Heart left ventricle (tissue), 16 donors: Measurements from ENCODE around the gene TMEM120B. TPM values are rescaled to one million over a fixed set of nuclear protein-coding genes. Genes with fewer than 3 reads are reported as not detected.

Experiments used
- ATAC-seq, 4 donors: fragments of 200-7000 bp; cut with Tn5 transposase; one replicate each; pipeline ENCODE4 v1.9.1; 2020 to 2022; ENCODE audit warnings: moderate library complexity in 4 of 4, mild to moderate bottlenecking in 3 of 4, moderate number of reproducible peaks in 1 of 4
- DNase-seq, 5 donors: peaks; one replicate each; pipeline ENCODE4 v3.0.0-alpha.2; 2020
- H3K27ac ChIP-seq, 12 donors: fragments of 200-600 bp; sonication (generic) in 4 of 12; one replicate each; pipeline versions ENCODE4 v1.5.0 to v1.8.0; 2016 to 2022; ENCODE audit warnings: mild to moderate bottlenecking in 2 of 12
- H3K27me3 ChIP-seq, 9 donors: fragments of 200-600 bp; sonication (generic) in 2 of 9; one replicate each; pipeline versions ENCODE4 v1.5.1 to v1.8.0; 2016 to 2022; ENCODE audit warnings: mild to moderate bottlenecking in 3 of 9
- H3K36me3 ChIP-seq, 9 donors: fragments of 200-600 bp; sonication (generic) in 2 of 9; one replicate each; pipeline versions ENCODE4 v1.5.0 to v1.8.0; 2018 to 2022; ENCODE audit warnings: mild to moderate bottlenecking in 2 of 9
- H3K4me1 ChIP-seq, 12 donors: fragments of 200-600 bp; sonication (generic) in 4 of 12; one replicate each; pipeline versions ENCODE4 v1.5.0 to v1.8.0; 2016 to 2022; ENCODE audit warnings: mild to moderate bottlenecking in 3 of 12
- H3K4me3 ChIP-seq, 12 donors: fragments of 200-600 bp; sonication (generic) in 4 of 12; one replicate each; pipeline versions ENCODE4 v1.5.0 to v1.8.0; 2017 to 2022; ENCODE audit warnings: mild to moderate bottlenecking in 9 of 12, moderate library complexity in 4 of 12
- H3K9me3 ChIP-seq, 12 donors: fragments of 200-600 bp; sonication (generic) in 4 of 12; one replicate each; pipeline versions ENCODE4 v1.5.0 to v1.8.0; 2016 to 2022; ENCODE audit warnings: mild to moderate bottlenecking in 1 of 12
- POLR2A ChIP-seq, 2 donors: fragments of 450-650 bp; IDR thresholded peaks; one replicate each; pipeline ENCODE4 v1.6.1; 2017; ENCODE audit warnings: antibody characterized with exemption in 2 of 2, mild to moderate bottlenecking in 2 of 2, moderate library complexity in 2 of 2
- WGBS, 4 donors: extraction: QIAGEN DNeasy Blood & Tissue Kit in 2 of 4; methylation state at CpG; one replicate each; pipeline versions ENCODE4 v1.1.5 to v1.1.7; 2013 to 2018; 5-methylcytosine and 5-hydroxymethylcytosine counted together
- intact Hi-C, 10 donors: fragments of 100-400 bp; cut with DNase I; formaldehyde crosslinking; loops; one replicate each; pipeline versions ENCODE4 v1.11.1 to v1.14.2; 2022
- polyA plus RNA-seq, 2 donors: library from polyadenylated mRNA; stranded (reverse); fragments of 200-250 nt; gene quantifications; one replicate each; pipeline ENCODE4 v1.2.3, GENCODE V29; 2013
- total RNA-seq, 9 donors: library from RNA; depleted of rRNA in 2 of 9; stranded (reverse); fragments of >200 nt in 2 of 9; fragmentation: NEBNext Ultra II Directional in 3 of 9; extraction: Animal tissue kit (Norgen Biotek cat#: 25700) in 3 of 9; gene quantifications; one replicate each; pipeline versions ENCODE4 v1.1.0 to v1.2.4, GENCODE V29; 2016 to 2023
- TF ChIP-seq, protein P1 (sequence below), 12 donors: fragments of 200-600 bp; sonication (generic) in 4 of 12; IDR thresholded peaks; one replicate each; pipeline versions ENCODE4 v1.5.0 to v1.8.0; 2018 to 2022; ENCODE audit warnings: antibody characterized with exemption in 12 of 12, mild to moderate bottlenecking in 5 of 12
- donor health status: ischemic (EF 13 %, LVEDD 7.1; RV severe dilation, severe dysfunction).
- donor health status: healthy with polysubstance abuse.
- donor health status: DM: no; HTN: yes; CAD: no.
- donor health status: DM: no; HTN: no; CAD: no.
- donor health status: ischemic (EF 25% LVEDD 6.9; RV normal size, moderate dysfunction).
- donor health status: ischemic (EF 25% LVEDD 5.7; RV mildly dilated, moderate dysfunction).
- donor health status: healthy.
- donor health status: DM: yes; HTN: yes; CAD: no.
- donor health status: ischemic (EF 35%, LVEDD 5.7; RV mildly dilated, moderate dysfunction).
- donor health status: nonischemic (EF 11% LVEDD 7.7; RV severe dilation, severe dysfunction).
- donor health status: DM: yes; HTN: yes; CAD: no.
- donor health status: PGD.
- donor health status: ischemic (EF 29% LVEDD 5.4; RV normal size, mild dysfunction).
- donor health status: nonischemic (EF 23%, LVEDD 6.1; RV moderate dilation, normal function).

The TMEM120B gene
- total and polyA plus RNA-seq, 11 donors, result 5.8 to 13.2 (median 7.6) TPM

DNA sequence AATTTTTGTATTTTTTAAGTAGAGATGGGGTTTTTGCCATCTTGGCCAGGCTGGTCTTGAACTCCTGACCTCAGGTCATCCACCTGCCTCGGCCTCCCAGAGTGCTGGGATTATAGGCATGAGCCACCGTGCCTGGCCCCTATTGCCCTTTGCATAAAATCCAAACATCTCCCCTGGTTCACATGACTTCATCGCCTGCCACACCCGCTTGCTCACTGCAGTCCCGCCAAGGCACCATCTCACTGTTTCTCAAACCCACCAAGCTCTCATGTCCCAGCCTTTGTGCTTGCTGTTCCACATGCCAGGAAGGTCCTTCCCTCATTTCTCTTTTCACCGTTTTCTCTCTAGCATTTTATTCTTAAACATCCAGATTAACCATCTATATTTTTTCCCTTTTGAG lies 71.2 kb downstream of the TMEM120B start:
- 79 to 87% (median 83%) methylated on average over 6 of the region's 6 CpGs for WGBS, 4 donors
- no peak for DNase-seq
- no peaks in the 10 kb centered on the region for H3K27me3 ChIP-seq
- H3K4me1 ChIP-seq, result peaks cover 0 to 61% (median 16%) of the 10 kb centered on the region in 12 donors
- H3K4me3 ChIP-seq, result no peak overlapping the region
- H3K36me3 ChIP-seq, result peaks cover 0 to 21% (median 5%) of the 10 kb centered on the region in 9 donors
- H3K27ac ChIP-seq, result peak overlapping the region in 1 of 12 donors; percentile 55
- intact Hi-C loops, result no loop called here
- ATAC-seq, result no peak
- TF ChIP-seq, protein P1, sequence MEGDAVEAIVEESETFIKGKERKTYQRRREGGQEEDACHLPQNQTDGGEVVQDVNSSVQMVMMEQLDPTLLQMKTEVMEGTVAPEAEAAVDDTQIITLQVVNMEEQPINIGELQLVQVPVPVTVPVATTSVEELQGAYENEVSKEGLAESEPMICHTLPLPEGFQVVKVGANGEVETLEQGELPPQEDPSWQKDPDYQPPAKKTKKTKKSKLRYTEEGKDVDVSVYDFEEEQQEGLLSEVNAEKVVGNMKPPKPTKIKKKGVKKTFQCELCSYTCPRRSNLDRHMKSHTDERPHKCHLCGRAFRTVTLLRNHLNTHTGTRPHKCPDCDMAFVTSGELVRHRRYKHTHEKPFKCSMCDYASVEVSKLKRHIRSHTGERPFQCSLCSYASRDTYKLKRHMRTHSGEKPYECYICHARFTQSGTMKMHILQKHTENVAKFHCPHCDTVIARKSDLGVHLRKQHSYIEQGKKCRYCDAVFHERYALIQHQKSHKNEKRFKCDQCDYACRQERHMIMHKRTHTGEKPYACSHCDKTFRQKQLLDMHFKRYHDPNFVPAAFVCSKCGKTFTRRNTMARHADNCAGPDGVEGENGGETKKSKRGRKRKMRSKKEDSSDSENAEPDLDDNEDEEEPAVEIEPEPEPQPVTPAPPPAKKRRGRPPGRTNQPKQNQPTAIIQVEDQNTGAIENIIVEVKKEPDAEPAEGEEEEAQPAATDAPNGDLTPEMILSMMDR (IDR thresholded peaks at IDR 0.05), result no peak
- no peak for TF ChIP-seq POLR2A (IDR thresholded peaks at IDR 0.05)
- no peaks in the 10 kb centered on the region for H3K9me3 ChIP-seq

DNA sequence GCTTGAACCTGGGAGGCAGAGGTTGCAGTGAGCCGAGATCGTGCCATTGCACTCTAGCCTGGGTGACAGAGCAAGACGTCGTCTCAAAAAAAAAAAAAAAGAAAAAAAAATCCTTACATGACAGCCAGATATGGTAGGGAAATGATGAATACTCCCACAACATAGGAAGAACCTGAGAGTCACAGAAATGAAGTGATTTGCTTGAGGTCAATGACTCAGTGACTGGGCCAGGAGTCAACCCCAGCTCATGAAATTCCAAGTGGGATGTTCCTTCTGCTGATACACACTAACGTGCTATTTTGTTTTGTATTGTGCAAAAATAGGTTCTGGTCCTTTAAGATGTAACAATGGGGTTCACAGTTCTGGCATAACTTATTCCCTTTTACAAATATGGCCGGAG lies 71.9 kb downstream of the TMEM120B start:
- intact Hi-C loops, result no loop called here
- H3K27me3 ChIP-seq, result no peaks in the 10 kb centered on the region
- peak overlapping the region in 1 of 12 donors; percentile 4 for H3K4me3 ChIP-seq
- TF ChIP-seq POLR2A (IDR thresholded peaks at IDR 0.05), result no peak
- TF ChIP-seq, protein P1 (IDR thresholded peaks at IDR 0.05), result no peak
- H3K9me3 ChIP-seq, result no peaks in the 10 kb centered on the region
- H3K36me3 ChIP-seq, result peaks cover 0 to 14% (median 0%) of the 10 kb centered on the region in 9 donors
- WGBS, 4 donors, result 54 to 60% (median 57%) methylated on average over 6 of the region's 6 CpGs
- DNase-seq (no peak), ATAC-seq (no peak)
- H3K4me1 ChIP-seq, result peaks cover 1 to 68% (median 21%) of the 10 kb centered on the region in 12 donors
- H3K27ac ChIP-seq, result peak overlapping the region in 1 of 12 donors; percentile 55

DNA sequence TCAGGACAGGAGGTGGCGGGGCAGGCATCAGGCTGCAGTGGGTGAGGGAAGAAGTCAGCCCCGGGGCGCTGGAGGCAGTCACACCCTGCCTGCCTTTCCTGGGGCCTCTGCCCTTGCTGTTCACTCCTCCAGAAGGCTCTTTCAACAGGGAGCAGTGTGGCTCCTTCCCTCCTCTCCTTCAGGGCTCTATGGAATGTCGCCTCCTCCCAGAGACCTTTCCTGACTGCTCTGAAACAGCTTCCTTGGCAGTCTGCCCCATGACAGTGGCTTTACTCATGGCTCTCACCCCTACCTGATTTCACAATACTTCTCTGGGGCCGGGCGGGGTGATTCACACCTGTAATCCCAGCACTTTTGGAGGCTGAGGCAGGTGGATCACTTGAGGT lies 73.9 kb downstream of the TMEM120B start:
- Histone ChIP-seq H3K4me3 (no peak overlapping the region), H3K27ac (peak overlapping the region in 4 of 12 donors; percentile 37 to 76 (median 62)), H3K9me3 (no peaks in the 10 kb centered on the region), H3K27me3 (no peaks in the 10 kb centered on the region), H3K4me1 (peaks cover 3 to 79% (median 23%) of the 10 kb centered on the region in 12 donors), H3K36me3 (no peaks in the 10 kb centered on the region)
- ATAC-seq, result peak in 2 of 4 donors; percentile 10 to 42
- WGBS, 4 donors, result 65 to 72% (median 70%) methylated on average over 3 to 6 of the region's 6 CpGs
- peak in 1 of 5 donors; percentile 61 for DNase-seq
- intact Hi-C loops, result no loop called here
- no peak for TF ChIP-seq POLR2A (IDR thresholded peaks at IDR 0.05)
- TF ChIP-seq, protein P1 (IDR thresholded peaks at IDR 0.05), result no peak

DNA sequence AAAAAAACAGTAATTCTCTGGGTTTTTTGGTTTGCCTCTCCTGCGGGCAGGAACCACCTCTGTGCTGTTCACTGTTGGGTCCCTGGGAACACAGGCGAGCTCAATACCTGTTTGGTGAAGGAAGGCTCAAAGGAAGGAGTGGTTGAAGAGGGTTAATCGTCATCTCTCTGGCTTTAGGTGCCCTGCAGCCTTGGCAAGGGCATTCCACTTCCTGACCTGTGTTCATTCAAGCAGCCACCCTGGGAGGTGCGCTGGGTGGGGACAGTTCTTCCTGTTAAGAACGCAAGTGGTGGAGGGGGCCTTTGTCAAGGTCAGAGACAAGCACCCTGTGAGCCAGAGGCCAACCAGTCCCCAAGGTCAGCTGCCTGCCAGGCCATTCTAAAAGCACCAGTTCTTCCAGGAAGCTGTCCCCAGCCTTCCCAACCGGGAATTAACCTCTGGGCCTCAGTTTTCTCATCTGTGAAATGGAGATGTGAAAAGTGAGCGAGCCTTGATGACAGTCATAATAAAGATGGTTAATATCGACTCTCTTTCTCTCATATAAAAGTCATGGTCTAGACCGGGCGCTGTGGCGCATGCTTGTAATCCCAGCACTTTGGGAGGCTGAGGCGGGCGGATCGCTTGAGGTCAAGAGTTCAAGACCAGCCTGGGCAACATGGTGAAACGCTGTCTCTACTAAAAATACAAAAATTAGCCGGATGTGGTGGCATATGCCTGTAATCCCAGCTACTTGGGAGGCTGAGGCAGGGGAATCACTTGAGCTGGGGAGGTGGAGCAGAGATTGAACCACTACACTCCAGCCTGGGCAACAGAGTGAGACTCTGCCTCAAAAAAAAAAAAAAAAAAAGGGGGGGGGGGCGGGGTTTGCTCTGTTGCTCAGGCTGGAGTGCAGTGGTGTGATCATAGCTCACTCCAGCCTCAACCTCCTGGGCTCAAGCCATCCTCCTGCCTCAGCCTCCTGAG lies 74.8 kb downstream of the TMEM120B start:
- peak in 2 of 4 donors; percentile 23 to 26 for ATAC-seq
- Histone ChIP-seq H3K27ac (peak overlapping the region in 5 of 12 donors; percentile 18 to 94 (median 60)), H3K4me3 (no peak overlapping the region), H3K36me3 (no peaks in the 10 kb centered on the region), H3K9me3 (no peaks in the 10 kb centered on the region), H3K4me1 (peaks cover 3 to 74% (median 16%) of the 10 kb centered on the region in 12 donors), H3K27me3 (no peaks in the 10 kb centered on the region)
- TF ChIP-seq, protein P1 (IDR thresholded peaks at IDR 0.05), result no peak
- TF ChIP-seq POLR2A (IDR thresholded peaks at IDR 0.05), result no peak
- 73 to 89% (median 78%) methylated on average over 16 to 17 of the region's 17 CpGs for WGBS, 4 donors
- peak in 1 of 5 donors; percentile 51 for DNase-seq
- intact Hi-C loops, result no loop called here
